ENCODE data around the gene RGMB. TPM values are rescaled to one million over a fixed set of nuclear protein-coding genes. Genes with fewer than 3 reads are reported as not detected.

The RGMB gene
- total and polyA plus RNA-seq, 2 of the 13 experiments (the other 11 are each of a cell fraction or from before 2014, with no cell fraction given): 3.0 to 3.8 TPM

DNA sequence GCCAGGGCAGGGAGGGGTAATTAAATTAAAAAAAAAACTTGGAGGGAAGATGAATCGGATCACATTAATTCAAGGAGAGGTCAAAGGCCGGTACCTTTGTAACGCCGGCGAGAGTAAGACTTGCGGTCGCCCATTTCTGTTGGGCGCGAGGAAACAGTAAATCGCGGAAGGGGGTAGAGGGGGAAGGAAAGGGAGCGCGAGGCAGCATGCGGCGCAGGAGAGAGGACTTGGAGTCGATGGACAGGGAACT, 324 bp upstream of the RGMB start (continued):
- TF ChIP-seq, protein P1, sequence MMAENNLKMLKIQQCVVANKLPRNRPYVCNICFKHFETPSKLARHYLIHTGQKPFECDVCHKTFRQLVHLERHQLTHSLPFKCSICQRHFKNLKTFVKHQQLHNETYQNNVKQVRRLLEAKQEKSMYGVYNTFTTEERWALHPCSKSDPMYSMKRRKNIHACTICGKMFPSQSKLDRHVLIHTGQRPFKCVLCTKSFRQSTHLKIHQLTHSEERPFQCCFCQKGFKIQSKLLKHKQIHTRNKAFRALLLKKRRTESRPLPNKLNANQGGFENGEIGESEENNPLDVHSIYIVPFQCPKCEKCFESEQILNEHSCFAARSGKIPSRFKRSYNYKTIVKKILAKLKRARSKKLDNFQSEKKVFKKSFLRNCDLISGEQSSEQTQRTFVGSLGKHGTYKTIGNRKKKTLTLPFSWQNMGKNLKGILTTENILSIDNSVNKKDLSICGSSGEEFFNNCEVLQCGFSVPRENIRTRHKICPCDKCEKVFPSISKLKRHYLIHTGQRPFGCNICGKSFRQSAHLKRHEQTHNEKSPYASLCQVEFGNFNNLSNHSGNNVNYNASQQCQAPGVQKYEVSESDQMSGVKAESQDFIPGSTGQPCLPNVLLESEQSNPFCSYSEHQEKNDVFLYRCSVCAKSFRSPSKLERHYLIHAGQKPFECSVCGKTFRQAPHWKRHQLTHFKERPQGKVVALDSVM (CRISPR knock-in tag; IDR thresholded peaks at IDR 0.05): no peak
- TF ChIP-seq PAXIP1 (CRISPR knock-in tag; conservative IDR thresholded peaks at IDR 0.05): peak; percentile 55
- TF ChIP-seq, protein P2, sequence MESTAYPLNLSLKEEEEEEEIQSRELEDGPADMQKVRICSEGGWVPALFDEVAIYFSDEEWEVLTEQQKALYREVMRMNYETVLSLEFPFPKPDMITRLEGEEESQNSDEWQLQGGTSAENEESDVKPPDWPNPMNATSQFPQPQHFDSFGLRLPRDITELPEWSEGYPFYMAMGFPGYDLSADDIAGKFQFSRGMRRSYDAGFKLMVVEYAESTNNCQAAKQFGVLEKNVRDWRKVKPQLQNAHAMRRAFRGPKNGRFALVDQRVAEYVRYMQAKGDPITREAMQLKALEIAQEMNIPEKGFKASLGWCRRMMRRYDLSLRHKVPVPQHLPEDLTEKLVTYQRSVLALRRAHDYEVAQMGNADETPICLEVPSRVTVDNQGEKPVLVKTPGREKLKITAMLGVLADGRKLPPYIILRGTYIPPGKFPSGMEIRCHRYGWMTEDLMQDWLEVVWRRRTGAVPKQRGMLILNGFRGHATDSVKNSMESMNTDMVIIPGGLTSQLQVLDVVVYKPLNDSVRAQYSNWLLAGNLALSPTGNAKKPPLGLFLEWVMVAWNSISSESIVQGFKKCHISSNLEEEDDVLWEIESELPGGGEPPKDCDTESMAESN (CRISPR knock-in tag; conservative IDR thresholded peaks at IDR 0.05): peak; percentile 88
- TF ChIP-seq ZHX2 (IDR thresholded peaks at IDR 0.05; ENCODE audit: low read depth): no peak
- peak; percentile 44; the same call in 1 of the 2 replicates for TF ChIP-seq ZHX2 (CRISPR knock-in tag; IDR thresholded peaks at IDR 0.05; ENCODE audit: borderline replicate concordance)
- no peak for TF ChIP-seq ZNF737 (CRISPR knock-in tag; IDR thresholded peaks at IDR 0.05; ENCODE audit: borderline replicate concordance)
- TF ChIP-seq GATAD2A (CRISPR knock-in tag; IDR thresholded peaks at IDR 0.05): peak; percentile 27; the same call in 1 of the 2 replicates
- no peak; the same call in 1 of the 2 replicates for TF ChIP-seq HOXD1 (CRISPR knock-in tag; IDR thresholded peaks at IDR 0.05)
- no peak; the same call in 1 of the 2 replicates for TF ChIP-seq PRMT3 (CRISPR knock-in tag; IDR thresholded peaks at IDR 0.05; ENCODE audit: borderline replicate concordance, low read depth)
- no peak for TF ChIP-seq ZNF333 (CRISPR knock-in tag; IDR thresholded peaks at IDR 0.05; ENCODE audit: borderline replicate concordance)
- TF ChIP-seq EEA1 (CRISPR knock-in tag; IDR thresholded peaks at IDR 0.05; ENCODE audit: borderline replicate concordance): no peak
- TF ChIP-seq ZFP91 (CRISPR knock-in tag; IDR thresholded peaks at IDR 0.05; ENCODE audit: borderline replicate concordance): no peak
- peak; percentile 50; the same call in 1 of the 2 replicates for TF ChIP-seq PHF20 (CRISPR knock-in tag; IDR thresholded peaks at IDR 0.05)
- TF ChIP-seq NFATC3 (CRISPR knock-in tag; IDR thresholded peaks at IDR 0.05): no peak; the same call in 1 of the 2 replicates
- no peak; the same call in 1 of the 2 replicates for TF ChIP-seq DR1 (CRISPR knock-in tag; IDR thresholded peaks at IDR 0.05)

Data from HepG2 (cell line).